Esophagus muscularis mucosa (tissue), 4 donors: ENCODE results near the gene CYLD.

Experiments
- EP300 ChIP-seq: sonication (generic); formaldehyde crosslinking; IDR thresholded peaks from one replicate; pipeline ENCODE4 v1.6.1; 2017; ENCODE audit warnings: antibody characterized with exemption
- POLR2A ChIP-seq: fragments of 450-650 bp; IDR thresholded peaks from one replicate; pipeline ENCODE4 v1.6.1; 2017; ENCODE audit warnings: antibody characterized with exemption, moderate library complexity, mild to moderate bottlenecking, low read depth
- TF ChIP-seq, protein P1 (sequence below), 3 experiments: fragments of 200-600 bp in 2 of 3; fragments of 450-650 bp in 1 of 3; sonication (generic) in 2 of 3; IDR thresholded peaks; one replicate each; pipeline ENCODE4 v1.5.1; 2017 to 2019; ENCODE audit warnings: antibody characterized with exemption in 3 of 3, mild to moderate bottlenecking in 2 of 3, moderate library complexity in 1 of 3

DNA sequence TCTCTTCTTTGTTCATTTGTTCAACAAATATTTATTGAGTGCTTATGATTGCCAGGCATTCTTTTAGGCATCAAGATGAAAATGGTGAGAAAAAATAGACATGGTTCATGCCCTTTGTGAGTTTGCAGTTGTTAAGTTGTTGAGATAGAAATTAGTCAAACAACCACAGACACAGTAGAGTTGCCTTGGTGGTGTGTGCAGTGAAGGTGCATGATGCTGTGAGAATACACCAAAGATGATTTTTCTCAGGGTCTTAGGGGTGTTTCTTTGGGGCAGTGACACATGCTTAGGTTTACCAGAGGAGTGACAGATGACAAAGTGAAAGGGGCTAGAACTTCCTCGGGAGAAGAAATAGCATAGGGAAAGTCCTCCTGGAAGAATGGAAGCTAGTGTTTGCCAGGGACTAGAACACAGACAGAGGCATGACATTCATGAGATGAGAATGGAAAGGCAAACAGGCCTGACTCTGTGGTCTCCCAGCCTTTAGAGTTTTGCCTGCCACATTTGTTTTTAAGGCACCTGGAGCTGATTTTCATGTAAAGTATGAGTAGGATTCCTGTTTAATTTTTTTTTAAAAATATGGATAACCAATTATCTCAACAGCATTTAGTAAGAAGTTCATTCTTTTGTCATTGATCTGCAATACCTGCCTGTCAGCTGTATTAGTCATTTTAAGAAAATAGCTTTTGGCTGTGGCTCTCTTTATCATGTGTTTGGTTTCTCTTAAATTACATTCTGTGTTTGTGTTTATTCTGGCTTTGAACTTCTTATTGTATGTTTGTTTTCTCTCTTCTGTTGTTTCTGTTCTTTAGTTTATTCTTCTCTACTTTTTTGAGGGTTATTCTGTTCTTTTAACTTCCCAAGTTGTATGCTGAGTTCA lies 36.6 kb downstream of the CYLD start:
- TF ChIP-seq, protein P1, sequence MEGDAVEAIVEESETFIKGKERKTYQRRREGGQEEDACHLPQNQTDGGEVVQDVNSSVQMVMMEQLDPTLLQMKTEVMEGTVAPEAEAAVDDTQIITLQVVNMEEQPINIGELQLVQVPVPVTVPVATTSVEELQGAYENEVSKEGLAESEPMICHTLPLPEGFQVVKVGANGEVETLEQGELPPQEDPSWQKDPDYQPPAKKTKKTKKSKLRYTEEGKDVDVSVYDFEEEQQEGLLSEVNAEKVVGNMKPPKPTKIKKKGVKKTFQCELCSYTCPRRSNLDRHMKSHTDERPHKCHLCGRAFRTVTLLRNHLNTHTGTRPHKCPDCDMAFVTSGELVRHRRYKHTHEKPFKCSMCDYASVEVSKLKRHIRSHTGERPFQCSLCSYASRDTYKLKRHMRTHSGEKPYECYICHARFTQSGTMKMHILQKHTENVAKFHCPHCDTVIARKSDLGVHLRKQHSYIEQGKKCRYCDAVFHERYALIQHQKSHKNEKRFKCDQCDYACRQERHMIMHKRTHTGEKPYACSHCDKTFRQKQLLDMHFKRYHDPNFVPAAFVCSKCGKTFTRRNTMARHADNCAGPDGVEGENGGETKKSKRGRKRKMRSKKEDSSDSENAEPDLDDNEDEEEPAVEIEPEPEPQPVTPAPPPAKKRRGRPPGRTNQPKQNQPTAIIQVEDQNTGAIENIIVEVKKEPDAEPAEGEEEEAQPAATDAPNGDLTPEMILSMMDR (IDR thresholded peaks at IDR 0.05) = no peak
- TF ChIP-seq POLR2A (no peak), EP300 (no peak)
